NCI-H2081 (cell line): ENCODE data around the gene NUP214.
A peak's percentile ranks its signal among the peaks of the same experiment; 100 is the strongest.
"Not testable (repeated sequence)": the region's sequence is repeated elsewhere in the genome, so short reads cannot be mapped to it uniquely, and the experiment has no call there.

Experiments
- DNase-seq, 2 experiments: peaks; one replicate each; lab custom pipeline; 2025; lab: John Stamatoyannopoulos, UW

NUP214 gene

DNA sequence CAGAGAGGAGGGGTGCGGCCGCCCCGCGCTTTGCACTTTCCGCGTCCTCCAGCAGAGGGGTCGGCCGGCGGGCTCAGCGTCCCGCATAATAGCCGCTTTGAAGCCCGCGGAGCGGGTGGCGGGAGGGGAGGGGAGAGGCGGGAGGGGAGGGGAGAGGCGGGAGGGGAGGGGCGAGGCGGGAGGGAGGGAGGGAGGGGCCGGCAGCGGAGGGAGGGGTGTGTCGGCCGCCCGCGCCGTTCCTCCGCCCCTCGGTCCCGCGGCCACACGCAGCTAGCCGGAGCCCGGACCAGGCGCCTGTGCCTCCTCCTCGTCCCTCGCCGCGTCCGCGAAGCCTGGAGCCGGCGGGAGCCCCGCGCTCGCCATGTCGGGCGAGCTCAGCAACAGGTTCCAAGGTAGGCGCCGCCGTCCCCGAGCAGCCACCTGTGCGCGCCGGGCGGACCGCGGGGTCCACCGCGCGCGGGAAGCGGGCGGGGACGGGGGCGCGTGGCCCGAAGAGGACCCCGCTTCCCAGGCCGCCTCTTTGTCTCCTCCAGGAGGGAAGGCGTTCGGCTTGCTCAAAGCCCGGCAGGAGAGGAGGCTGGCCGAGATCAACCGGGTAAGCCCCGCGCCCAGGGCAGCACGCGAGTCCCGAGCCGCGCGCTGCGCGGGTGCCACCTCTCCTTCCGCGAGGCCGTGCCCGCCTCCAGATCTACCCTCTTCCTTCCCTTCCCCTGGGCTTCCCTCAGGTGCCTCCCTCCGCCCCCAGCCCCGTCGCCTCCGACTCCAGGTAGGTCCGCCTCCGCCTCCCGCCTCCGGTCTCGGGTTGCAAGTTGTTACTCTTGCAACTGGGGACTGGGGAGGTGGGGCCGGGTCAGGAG lies 28.9 kb upstream of the NUP214 start, which contains the start of gene AIF1L:
AIF1L (plus strand) TSS at position 263 of the 857 bp plus-strand sequence; CDS start at position 362, 99 bp downstream.
- peak; percentile 19 to 38 for DNase-seq

DNA sequence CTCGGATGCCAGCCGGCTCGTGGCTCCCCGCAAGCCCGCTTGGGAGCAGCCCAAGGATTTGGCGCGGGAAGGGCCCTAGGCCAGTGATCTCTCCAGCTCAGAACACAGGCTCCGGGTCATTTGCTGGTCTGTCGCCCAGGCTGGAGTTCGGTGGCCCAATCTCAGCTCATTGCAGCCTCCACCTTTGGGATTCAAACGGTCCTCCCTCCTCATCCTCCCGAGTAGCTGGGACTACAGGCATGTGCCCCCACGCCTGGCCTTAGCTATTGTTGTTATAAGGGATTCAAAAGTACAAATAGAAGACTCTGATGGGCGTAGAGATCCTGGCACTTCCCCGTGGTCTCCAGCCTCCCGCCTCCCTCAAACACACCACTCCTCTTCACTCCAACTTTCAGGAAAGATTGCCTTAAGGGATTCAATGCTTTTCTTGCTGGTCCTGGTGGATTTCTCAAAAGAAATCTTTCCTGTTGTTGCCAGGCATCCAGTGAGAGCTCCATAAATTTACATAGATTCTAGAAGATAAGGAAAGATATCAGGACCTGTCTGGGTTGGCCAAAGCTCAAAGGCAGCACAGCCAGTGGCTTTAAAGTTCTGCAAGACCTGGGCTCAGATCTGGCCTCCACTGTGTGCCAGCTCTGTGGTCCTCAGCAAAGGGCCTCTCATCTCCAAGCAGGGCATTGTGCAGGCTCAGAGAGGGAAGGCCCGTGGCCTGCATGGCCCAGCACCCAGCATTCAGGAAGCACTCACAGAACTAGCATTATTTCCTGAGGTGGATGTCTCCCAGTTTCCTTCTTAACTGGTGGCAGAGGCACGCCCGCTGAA lies 28.0 kb upstream of the NUP214 start:
- DNase-seq, result no peak

DNA sequence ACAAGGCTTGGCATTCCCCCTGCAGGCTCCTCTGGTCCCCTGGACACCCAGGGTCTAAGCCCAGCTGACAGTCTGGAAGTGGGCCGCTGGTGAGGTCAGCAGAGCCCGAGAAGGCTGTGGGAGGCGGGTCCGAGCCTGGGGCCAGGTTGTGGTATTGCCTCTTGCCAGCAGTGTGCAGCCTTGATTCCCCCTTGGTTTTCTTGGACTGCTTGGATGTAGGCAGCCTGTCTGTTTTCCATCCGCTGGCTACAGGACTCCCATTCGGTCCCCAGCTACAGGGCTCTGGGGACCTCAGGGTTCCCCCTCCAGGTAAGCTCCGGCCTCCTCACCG lies 27.5 kb upstream of the NUP214 start:
- DNase-seq, result no peak

DNA sequence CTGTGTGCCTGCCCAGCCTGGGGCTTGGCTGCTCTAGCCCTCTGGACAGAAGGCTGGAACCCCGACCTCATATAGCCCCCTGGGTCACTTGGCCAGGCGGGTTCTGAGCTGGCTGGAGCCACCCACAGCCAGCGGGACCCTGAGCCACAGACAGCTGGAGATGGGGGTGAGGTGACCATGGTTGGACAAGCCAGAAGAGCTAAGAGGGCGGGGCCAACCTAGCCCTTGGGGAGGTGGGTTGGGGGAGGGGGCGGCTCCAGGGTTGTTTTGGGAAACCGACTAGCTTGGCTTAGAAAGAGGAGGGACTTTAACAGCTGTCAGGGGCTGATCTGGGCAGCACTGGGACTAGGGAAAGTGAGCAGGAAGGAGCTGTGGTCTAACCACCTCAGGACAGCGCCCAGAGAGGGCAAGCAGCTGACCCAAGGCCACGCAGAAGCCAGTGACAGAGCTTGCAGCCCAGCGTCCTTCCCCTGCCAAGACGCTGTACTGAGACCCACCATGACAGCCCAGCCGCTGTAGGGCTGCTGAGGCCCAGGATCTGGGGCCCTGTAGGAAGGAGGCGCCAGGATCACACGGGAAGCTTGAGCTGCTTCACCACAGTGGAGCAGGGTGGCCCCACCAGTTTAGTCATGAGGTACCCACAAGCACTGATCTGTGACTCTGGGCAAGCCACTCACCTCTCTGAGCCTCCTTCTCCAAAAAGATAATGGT lies 26.8 kb upstream of the NUP214 start:
- DNase-seq, result no peak

DNA sequence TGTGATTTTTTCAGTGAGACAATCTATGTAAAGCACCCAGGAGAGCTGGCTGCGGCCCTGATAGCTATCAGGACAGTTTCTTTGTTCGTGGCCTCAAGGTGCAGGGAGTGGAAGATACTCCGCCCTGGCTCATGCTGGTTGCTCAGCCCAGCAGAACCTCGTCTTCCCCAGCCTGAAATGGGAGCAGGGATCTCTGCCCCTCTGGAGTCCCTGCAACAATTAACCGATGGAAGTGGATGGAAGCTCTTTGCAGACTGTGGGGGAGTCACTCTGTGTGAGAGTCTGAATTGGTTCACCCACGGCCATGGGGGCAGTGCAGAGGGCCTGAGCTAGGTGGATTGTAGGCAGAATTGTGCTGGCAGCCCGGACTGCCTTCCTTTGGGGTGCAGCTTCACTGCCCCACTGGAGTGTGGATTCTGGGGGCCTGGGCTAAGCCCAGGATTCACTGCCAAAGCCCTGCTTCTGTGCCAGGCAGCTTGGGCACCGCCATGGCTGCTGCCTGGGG lies 26.2 kb upstream of the NUP214 start:
- DNase-seq, result no peak

DNA sequence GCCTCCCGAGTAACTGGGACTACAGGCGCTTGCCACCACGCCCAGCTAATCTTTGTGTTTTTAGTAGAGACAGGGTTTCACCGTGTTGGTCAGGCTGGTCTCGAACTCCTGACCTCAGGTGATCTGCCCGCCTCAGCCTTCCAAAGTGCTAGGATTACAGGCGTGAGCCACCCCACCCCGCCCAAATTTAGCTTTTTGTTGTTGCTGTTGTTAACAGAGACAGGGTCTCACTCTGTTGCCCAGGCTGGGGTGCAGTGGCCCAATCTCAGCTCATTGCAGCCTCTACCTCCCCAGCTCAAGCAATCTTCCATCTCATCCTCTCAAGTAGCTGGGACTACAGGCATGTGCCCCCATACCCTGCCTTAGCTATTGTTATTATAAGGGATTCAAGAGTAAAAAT lies 25.5 kb upstream of the NUP214 start:
- DNase-seq, result not testable (repeated sequence)

DNA sequence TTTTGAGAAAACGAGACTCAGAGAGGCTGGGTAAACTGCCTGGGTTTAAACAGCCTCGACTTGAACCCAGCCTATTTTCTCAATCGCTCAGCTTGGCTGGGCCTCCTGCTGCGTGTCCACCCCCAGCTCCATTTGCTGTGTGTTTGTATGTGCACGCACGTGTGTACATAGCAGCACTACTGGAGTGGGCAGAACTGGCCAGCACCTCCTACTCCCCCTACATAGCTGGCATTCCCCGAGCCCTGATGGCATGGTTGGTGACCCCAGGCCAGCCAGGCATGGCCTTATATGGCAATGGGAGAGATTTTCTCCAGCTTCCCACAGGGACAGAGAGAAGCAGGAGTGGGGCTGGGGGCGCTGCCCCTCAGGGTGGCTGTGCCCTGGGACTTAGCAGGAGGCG lies 24.9 kb upstream of the NUP214 start:
- no peak for DNase-seq

DNA sequence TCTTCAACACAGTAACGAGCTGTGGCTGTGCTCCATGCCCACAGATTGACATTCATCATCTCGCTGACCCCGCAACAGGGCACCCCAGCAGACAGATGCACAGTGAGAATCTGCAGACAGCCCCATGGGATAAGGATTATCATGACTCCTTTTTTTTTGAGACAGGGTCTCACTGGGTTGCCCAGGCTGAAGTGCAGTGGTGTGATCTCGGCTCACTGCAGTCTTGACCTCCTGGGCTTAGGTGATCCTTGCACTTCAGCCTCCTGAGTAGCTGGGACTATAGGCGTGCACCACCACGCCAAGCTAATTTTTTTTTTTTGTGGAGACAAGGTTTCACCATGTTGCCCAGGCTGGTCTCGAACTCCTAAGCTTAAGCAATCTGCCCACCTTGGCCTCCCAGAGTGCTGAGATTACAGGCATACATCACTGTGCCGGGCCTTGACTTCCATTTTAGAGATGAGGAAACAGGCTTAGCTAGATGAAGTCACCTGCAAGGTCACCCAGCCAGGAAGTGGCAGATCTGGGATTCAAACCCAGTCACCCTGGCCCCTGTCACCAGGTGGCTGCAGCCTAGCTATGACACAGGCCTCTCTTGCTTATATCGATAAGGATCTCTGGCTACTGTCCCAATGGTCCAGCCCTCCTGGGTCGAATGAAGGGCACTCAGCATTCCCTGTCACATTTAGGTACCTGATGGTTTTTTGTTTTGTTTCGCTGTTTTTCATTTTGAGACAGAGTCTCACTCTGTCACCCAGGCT lies 24.0 kb upstream of the NUP214 start:
- DNase-seq, result no peak

DNA sequence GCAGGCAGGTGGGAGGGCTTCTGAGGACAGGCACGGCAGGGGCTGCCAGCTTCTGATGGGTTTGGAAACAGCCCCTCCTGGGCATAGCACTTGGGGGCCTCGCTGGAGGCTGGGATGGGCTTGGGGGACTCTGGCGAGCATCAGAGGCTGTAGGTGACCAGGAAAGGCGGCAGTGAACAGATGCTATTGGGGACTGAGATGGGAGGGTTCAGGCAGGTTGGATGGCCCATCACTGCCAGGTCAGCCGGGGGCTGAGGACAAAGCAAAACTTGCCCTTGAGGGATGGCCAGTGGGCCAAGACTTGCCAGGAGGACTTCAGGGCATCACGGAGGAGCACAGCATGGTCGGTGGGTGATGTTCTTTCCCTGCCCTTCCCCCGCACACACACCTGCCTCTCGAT lies 22.4 kb upstream of the NUP214 start:
- no peak for DNase-seq

DNA sequence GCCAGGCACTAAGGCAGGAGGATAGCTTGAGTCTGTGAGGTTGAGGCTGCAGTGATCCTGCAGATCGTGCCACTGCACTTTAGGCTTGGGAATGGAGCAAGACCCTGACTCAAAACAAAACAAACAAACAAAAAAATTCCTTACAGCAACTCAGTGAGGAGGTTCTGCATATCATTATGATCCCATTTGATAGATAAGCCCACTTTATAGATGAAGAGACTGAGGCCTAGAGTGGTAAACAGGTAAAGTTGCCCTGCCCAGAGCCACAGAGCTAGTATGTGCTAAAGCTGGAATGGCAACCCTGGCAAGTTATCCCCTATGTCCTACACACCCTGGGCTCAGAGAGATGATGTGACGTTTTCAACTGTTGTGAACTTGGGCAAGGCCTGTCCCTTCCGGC lies 21.9 kb upstream of the NUP214 start:
- no peak for DNase-seq

DNA sequence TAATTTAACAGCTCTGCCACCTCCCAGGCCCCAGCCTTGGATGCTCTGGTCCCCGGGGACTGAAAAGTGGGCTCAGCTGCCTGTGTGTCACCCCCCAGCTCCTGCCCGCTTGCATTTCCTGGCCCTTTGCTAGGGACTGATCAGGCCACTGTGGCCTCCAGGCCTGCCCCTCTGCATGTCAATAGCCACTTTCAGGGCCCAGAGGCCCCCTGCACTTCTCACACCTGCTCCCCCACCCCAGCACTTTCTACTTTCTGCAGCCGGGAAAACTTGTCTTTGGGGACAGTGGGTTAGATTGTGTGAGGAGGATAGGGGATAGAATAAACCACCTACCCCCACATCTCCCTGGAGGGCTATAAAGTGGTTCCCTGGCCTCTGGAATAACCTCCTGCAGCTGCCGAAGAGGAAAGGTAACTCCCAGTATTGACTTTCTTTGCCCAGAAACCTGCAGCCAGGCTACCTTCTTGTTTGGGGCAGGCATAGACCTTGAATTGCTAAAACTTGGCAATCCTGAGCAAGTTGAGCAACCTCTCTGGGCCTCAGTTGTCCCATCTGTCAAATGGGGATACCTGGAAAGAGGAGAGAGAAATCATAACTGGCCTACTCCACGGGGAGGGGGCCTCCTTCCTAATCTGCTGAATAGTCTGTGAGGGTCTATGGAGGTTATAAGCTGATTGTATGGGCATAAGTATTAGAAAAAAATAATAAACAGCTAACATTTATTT lies 21.2 kb upstream of the NUP214 start:
- no peak for DNase-seq

DNA sequence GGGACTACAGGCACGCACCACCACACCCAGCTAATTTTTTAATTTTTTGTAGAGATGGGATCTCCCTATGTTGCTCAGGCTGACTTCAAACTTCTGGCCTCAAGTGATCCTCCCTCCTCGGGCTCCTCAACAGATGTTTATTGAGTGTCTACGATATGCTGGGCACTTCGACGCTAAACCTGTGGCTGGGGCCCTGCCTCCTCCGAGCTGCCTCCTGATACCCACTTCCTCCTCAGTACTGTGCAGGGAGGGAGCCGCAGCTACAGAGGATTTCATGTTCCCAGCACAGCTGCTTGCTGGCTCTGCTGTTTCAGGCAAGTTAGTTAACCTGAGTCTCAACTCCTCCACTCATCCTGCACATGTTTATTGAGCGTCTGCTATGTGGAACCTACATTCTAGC lies 19.4 kb upstream of the NUP214 start:
- DNase-seq, result no peak

DNA sequence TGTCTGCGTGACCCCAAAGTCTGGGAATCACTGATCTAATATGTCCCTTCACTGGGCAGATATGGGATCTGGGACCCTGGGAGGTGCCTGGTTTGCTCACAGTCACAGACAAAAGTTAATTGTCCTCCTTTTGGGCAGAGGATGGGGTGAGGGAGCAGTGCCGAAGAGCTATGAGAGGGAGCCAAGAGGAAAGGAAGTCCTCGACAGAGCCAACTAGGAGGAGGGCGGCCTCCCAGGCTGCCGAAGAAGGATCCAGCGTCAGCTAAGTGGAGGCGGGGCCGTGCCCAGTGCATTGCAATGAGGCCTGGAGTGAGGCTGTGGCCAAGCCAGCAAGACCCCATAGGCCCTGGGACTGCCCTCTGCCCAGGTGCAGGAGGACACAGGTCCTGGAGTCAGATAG lies 17.6 kb upstream of the NUP214 start:
- DNase-seq, result no peak

DNA sequence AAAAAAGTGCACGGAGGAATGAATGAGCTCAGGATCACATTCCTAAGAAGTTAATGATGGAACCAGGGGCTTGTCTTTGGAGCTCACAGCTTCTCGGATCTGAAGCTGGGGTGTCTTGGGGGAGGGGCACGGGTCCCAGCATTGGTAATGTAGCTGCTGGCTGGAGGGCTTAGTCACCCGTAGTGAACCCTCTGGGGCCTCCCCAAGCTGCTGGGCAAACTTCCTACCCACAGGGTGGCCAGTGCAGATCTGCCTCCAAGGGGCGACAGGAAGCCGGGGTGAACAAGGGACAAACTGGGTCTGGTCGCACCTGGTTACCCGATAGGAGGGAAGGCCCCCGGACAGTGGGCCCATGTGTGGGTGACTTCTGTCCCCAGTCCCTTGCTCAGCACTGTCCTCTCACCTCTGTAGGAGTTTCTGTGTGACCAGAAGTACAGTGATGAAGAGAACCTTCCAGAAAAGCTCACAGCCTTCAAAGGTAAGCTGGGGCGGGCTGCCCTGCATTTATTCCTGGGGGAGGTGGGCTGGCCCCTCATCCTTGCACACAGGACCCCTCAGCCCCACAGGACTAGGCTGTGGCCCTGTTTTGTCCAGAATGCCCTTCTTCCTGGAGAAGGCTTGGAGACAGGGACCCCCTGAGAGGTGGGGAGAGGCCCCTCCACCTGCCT lies 14.1 kb upstream of the NUP214 start:
- no peak for DNase-seq

DNA sequence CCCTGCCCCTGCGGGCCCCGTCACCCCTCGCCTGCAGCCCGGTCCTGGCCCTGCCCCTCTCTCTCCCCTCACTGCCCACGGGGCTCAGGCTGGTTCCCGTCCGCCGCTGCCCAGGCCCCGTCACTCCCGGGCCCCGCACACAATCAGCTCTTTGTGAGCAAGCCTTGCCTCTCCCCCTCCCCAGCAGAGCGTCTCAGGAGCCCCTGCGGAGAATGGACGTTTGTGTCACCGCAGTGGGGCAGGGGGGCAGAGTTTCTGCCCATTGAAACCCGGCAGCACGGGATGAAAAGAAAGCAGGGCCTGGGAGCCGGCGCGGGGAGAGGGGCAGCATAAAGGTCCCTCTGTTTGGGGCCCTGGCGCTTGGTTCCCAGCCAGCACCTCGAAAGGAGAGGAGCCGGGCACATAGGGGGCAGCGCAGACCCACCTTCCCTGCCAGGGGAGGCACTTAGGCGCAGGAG lies 13.5 kb upstream of the NUP214 start:
- DNase-seq, result no peak

DNA sequence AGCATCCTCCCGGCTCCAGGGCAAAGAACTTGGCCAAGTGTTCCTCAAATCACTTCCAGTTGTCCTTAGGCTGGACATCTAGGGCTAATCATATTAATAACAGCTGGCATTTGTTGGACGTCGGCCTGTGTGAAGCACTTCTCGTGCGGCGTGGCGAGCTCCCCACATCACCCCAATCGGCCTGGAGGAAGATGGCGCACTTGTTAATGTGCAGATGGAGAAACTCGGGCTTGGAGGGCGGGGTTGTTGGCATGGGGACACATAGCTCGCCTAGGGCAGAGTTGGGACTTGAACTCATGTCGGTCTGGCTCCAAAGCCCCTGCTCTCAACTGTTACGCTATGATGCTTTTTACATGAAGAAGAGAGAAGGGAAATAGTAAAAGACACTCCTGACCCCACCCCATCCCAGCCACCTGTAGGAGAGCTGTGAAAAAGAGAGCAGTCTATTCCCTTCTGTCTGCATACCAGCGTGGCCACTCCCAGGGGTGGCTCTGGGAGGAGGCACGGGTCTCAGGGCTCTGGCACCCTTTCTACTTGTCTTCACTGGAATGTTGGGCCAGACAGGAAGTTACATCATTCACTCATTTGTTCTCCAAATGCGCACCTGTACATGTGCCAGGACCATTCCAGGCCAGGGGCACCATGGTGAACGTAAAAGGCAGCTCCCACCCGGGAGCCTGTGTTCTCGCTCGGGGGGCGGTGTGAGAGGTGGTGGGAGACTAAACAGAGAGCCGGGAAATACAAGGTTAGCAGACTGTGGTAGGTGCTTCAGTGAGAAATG lies 12.8 kb upstream of the NUP214 start:
- no peak for DNase-seq

DNA sequence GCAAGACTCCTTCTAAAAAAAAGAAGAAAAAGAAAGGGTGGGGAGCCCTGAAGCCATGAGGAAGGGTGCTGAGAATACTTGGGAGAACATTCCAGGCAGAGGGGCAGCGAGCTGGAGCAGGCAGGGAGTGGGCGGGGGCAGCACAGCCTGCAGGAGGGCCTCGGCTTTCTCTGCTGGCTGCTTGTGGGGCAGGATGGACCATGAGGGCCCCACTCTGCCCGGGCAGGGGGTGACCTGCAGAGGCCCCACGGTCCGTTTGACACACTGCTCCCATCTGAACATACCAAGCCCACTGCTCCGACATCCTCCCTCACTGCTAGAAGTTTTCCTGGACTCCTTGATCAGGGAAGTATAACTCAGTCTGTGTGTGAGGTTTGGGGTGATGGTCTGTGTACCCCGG lies 11.7 kb upstream of the NUP214 start:
- no peak for DNase-seq

DNA sequence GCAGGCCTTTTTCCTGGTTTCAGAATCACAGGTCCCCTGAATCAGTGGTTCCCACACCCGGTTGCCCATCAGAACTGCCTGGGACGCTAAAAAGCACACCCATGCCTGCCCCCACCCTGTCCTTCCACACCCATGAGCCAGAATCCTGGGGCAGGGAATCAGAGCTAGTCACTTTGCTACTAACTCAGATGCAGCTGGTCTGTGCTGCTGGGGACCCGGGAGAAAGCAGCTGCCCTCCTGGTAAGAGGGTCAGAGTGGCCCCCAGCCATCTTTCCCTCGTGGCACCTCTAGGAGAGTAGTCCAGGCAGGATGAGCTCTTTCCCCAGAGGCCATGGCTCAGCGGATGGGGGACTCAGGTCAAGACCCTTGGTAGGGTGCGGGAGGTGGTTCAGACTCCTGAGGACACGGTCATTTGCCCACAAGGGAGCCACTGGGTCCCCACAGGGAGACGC lies 11.3 kb upstream of the NUP214 start:
- DNase-seq, result no peak

DNA sequence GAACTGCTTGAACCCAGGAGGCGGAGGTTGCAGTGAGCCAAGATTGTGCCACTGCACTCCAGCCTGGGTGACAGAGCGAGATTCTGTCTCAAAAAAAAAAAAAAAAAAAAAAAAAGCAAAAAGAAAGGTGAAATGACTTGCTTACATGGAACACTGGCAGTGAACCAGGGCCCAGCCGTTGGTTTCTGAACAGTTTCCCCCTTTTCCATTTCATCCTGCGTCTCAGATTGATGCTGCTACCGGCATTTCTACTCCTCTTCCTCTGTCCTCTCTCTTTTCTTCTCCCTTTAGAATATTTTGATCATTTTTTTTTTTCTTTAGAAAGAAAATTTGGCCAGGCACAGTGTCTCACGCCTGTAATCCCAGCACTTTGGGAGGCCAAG lies 10.0 kb upstream of the NUP214 start:
- DNase-seq, result not testable (repeated sequence)
